NAMALWA (cell line): ENCODE data around the gene WARS2.

Experiments
- DNase-seq: peaks from one replicate; pipeline ENCODE4 v3.0.0-alpha.2; 2015; ENCODE audit warnings: low spot score

WARS2 gene

DNA sequence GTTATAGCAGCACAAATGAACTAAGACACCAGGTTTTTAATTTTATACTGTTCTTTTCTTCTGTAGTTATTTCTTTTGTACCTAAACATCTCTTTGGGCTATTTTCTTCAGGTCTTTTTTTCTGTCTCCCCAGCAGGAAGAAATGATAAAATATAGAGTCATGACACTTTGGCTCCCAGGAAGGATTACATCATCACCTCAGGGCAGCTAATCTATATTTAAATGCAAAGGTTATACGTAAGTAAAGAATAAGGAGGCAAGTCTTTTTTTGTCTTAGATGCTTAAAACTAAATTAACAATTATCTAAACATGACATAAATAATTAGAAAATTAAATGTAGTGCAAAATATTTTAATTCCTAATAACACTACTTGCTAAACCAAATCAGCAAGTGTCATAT lies 57.0 kb downstream of the WARS2 start:
- DNase-seq, result no peak

DNA sequence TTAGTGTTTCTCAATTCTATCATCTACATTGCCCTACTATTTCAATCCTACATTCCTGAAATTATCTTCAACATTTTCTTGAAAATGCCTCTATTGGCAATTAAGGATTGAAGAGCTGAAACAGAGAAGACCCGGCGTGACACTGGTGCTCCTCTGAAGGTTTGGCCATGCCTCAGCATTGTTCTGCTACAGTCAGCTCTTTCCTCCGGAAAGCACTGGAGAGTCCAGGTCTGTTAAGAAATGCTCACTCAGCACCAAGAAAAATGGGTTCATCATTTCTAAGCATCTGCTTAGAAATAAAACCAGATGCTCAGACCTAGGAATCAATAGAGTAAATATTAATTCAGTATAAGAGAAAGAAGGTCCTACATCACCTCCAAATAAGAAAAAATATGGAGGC lies 58.8 kb downstream of the WARS2 start:
- no peak for DNase-seq

DNA sequence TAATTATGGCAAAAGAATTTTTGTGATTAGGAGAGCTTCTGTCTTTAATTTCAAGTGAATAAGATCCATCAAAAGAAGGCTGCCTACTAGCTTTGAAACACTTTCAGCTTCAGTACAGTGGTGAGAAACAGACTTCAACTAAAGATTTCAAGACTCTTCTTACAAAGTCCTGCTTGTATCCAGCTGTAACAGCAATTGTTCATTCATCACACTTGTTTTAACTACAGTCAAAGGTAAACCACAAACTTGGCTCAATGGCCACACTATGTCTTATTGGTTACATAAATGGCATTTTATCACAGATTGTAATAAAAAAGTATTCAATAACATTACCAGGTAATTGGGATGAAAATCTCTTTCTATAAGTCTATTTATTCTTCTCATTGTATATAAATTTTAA lies 59.2 kb downstream of the WARS2 start:
- DNase-seq, result no peak

DNA sequence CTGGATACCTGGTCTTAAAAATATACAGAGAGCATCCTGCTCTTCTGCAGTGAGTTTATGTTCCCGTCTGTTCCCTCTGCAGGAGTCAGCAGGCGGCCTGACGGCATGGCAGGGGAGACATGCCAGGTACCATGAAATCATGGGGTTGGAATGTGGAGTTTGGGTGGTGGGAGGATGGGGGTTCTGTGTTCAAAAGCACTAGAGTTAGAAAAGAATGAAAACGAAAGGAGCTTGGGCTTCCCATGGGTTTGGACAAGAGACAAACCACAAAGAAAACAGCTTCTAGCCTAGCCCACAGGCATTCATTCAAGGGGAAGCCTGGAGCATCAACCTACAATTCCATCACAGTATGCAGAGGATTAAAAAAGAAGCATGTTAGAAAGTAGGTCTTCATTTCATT lies 59.9 kb downstream of the WARS2 start:
- DNase-seq, result no peak

DNA sequence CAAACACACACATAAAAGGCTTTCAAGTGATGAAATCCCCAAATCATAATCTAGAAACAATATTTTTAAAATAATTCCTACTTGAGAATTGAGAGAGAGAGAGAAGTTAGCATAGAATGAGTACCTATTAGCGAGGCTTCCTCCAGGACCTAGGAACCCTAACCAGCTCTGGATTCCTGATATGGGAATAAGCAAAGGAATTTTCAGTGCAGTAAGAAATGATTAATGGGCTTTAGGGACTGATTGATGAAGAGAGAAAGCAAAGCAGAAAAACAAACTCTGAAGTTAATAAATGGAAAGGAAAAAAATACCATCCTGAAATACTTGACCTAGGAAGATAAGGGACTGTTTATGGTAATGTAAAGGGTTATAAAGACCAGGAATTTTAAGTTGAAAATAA lies 60.6 kb downstream of the WARS2 start:
- DNase-seq, result no peak

DNA sequence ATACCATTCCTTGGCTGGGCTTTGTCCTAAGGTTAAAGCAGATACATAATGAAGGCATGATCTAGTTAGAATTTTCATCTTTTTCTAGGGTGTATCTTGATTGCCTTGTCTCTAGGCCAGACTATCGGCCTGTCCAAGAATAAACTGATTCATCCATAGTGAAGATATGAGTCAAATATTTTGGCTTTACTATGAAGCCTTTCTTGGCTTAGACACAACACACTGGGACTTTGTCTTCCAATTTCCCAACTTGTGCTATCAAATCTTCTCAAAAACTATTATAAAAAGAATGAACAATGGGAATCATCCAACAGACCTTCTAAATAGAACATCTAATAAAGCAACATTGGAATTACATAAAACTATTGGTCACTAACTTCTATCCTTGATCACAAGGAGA lies 64.8 kb downstream of the WARS2 start:
- DNase-seq, result no peak

DNA sequence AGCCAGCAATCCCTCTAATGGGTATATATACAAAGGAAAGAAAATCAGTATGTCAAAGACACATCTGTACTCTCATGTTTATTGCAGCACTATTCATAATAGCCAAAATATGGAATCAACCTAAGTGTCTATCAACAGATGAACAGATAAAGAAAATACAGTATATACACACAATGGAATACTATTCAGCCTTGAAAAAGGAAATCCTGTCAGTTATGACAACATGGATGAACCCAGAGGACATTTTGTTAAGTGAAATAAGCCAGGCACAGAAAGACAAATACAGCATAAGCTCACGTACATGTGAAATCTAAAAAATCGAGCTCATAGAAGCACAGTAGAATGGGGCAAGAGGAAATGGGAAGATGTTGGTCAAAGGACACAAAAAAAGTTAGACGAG lies 69.1 kb downstream of the WARS2 start:
- DNase-seq, result no peak

DNA sequence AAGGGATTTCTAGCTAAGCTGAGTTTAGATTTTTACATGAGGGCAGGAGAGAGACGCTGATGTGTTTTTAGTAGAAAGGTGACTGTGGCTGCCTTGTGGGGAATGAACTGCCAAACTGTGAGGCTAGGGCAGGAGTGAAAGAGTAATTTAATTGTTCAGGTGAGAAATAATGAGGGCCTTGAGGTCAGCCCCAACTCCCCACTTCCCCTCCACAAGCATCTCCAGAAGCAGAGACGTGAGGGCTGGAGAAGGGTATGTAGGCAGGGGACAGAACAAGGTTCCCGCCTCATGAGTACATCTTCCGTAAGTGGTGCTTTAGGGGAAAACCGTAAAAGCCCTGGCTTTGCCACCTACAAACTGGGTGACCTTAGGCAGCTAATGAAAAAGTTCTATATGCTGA lies 70.8 kb downstream of the WARS2 start:
- DNase-seq, result no peak

DNA sequence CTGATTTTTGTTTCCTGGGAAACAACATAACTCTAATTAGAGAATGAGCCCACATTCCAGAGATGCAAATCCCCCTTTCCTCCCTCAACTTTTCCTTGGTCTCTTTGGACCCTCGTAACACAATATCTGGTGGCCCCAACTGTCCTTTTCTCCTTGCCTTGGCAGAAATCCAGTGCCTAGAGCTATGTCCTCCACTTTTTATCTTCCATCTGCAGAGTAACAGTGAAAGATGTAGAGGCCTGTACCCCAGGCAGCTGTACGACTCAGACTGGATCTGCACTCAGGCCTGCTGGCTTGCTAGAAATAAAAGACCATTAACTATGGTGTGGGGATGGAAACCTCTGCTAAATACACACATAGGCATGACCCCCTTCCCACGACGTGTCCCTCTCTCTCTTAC lies 72.0 kb downstream of the WARS2 start:
- DNase-seq, result no peak

DNA sequence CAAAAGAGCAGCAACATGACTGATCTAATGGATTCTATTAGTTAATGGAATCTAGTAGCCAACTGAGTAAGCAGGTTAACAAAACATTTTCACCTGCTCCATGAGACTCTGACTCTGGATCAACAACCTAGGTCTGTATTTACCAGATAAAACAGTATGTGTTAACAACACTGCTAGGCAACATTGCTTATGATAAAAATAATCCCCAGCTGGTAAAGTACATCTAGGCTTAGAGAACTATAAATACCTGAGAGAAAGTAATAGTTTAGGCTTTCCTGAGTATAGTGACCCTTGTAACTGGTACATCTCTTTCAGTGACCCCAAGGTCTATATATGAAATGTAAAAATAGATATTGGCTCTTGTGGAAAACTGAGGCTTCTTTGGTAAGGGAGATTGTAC lies 78.8 kb downstream of the WARS2 start:
- no peak for DNase-seq

DNA sequence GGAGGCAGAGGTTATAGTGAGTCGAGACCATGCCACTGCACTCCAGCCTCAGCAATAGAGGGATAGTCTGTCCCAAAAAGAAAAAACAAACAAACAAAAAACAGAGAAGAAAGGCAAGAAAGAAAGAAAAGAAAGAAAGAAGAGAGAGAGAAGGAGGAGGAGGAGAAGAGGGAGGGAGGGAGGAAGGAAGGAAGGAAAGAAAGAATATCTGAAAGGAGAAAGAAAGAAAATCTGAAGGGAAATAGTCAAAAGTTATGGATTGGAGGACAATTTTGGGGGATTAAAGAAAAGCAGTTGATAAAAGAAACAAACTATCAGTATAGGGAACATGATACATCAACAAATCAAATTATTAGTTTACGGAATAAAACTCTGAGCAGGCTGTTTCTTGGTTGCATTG lies 84.9 kb downstream of the WARS2 start:
- DNase-seq, result no peak

DNA sequence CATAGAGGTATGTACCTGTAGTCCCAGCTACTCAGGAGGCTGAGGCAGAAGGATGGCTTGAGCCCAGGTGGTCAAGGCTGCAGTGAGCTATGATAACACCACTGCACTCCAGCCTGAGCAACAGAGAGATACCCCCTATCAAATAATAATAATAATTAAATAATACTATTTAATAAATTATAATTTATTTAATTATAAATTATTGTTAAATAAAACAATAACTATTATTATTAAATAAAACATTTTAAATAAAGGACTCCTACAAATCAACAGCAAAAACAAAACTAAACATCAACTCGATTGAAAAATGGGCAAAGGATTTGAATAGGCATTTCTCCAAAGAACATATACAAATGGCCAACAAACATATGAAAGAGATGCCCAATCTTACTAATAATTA lies 86.5 kb downstream of the WARS2 start:
- no peak for DNase-seq

DNA sequence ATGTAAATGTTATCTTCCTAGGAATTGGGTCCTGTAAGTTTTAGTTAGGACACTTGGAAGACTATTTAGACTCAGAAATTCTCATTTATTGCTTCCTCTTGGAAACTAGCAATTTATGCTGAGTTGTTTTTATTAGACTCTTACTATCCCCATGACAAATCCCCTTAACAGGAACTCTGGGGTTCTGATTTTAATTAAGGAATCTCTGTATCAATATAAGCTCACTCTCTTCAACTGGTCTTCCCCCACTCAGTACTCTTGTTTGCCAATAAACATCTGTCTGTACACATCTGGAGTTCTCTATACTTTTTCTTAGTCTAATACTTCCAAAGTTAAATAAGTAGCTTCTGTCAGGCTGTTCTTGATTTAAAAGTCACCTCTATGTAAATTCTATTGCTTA lies 88.2 kb downstream of the WARS2 start:
- DNase-seq, result no peak

DNA sequence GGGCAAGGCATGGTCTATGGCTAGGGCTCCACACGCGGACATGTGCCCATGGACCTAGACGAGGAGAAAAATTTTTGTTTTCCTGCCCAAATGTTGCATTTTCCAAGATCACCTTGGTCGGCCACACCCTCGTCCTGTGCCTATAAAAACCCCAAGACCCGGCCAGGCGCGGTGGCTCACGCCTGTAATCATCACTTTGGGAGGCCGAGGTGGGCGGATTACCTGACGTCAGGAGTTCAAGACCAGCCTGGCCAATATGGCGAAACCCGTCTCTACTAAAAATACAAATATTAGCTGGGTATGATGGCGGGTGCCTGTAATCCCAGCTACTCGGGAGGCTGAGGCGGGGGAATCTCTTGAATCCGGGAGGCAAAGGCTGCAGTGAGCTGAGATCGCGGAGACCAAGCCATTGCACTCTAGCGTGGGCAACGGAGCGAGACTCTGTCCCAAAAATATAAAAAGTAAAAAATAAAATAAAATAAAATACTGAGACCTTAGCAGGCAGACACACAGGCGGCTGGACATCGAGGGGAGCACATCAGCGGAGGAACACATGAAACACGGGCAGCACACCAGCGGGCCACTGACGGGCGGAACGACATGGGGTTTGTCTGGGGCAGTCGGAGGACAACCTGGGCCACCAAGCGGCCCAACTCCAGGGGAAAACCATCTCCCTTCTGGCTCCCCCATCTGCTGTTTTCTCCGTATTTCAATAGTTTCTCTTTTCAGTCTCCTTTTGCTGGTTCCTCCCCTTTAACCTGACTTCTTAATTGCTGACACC lies 91.6 kb downstream of the WARS2 start:
- DNase-seq, result no peak

DNA sequence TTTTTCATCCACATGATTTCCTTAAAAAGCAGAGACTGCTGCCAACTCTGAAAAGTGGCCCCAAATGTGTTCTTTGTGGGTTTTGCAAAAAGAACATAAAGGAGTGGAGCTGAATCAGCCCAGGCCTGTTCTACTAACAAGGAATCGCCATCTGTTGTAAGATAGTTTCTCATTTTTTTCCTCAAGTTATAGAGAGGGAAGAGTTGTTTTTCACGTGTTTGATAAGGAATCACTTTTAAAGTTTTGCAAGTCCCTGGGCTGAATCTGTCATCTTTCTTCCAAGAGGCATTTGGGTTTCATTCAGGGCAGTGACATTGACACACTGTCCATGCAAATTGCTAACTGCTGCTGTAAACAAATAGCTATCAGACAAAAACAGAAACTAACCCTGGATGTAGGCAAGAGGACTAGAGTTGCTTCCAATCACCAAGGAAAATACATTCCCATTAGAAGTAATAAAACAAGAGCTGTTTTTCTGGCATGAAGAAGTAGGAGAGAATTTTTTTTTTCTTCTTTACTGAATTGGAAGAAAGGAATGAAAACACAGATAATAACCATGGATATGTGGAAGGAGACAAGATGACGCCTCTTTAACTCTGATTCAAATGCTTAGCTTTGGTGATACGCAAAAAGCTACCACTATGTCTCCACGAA lies 93.5 kb downstream of the WARS2 start:
- no peak for DNase-seq

DNA sequence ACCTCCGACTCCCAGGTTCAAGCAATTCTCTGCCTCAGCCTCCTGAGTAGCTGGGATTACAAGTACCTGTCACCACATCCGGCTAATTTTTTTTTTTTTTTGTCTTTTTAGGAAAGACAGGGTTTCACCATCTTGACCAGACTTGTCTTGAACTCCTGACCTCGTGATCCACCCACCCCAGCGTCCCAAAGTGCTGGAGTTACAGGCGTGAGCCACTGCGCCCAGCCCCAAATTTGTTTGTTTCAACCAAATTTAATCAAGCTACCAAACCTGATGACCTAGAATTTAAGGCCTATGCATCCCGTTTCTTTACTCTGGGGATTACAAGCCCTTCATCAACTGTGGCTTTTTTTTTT lies 94.0 kb downstream of the WARS2 start:
- DNase-seq, result no peak

DNA sequence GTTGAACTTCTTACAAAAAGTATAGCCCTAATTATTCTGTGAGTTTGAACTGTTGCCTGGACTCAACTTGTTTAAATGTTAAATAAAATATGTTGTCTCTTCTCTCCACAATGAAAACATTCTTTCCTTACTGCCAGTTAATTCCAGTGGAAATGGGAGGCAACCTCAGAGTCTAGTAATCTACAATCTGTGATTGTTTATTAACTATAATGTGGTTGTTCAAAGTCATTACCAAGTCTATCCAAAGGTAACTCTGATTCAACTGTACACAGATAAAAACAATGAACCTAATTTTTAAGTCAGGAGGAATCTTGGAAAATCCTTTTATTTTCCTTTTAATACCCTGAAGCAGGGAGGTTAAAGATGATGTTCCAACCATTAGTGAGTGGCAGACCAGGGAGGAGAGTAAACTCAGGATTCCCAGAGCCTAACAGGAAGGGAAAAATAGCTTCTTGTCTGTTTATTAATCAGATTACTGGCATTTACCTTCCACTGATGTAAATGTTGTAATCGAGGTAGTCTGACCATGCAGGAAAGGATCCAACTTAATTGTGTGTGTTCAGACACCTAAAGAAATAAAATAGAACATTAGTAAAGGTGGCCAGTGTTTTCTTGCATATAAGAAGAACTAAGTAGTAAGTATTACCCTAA lies 95.2 kb downstream of the WARS2 start:
- no peak for DNase-seq

DNA sequence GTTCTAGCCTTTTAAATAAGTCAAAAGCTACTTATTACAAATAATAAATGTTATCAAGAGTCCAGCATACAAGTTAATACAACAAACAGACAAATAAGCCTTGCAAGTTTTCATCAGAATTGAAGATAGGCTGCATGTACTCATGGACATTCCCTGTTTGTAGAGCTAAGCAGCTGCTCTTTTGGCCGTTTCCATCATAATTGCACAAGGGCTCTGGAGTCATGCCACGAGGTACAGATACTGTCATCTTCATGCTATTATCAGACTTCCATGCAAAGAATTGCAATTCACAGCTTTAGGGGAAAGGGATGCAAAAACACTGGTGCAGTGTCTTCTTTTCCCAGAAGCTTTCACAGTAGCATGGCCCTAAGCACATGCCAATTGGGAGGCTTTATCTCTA lies 99.5 kb downstream of the WARS2 start:
- no peak for DNase-seq

DNA sequence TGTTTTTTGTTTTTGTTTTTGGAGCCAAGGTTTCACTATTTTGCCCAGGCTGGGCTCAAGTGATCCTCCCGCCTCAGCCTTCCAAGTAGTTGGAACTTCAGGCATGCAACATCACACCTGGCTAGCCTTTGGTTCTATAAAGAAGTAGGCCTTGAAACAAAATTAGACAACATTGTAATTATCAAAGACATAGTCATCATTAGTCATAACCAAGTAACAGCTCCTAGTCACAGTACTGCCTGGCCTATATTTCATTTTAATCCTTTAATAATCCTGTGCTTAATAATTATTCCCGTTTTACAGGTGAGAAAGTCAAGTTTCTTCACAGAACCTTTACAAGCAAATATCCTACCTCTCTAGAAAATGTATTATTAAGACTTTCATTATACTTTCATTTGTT lies 100.0 kb downstream of the WARS2 start:
- DNase-seq, result no peak

DNA sequence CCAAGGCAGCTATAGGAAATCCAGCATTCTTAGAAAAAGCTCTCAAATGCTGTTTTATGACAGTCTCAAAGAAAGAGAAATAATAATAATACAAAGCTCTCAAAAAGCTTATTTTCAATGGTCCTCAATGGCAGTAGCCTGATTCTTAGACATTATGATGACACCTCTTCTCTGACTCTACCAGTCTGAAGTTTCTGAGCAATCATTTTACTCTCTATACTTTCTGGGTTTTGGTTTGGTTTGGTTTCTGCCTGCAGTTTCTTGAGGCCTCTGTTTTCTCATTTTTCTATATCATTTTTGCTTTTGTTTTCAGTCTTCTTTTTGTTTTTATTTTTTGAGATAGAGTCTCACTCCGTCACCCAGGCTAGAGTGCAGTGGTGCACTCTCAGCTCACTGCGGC lies 102.1 kb downstream of the WARS2 start:
- DNase-seq, result no peak

DNA sequence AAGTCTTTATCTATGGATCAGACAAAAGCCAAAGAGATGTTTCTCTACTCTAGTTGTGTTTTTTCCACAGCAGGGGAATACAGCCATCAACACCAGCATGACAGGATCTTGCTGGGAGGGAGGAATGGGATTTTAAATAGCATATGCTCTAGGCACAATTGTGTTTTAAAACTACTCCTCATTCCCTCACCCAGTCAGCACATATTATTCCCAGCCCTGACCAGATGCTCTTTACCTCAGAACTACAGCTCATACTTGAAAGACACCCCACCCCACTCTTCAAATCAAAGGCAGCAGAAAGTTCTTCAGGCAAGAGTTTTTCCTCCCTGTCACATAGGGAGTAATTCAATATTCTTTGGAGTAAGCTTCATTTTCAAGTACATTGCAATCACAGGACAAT lies 106.1 kb downstream of the WARS2 start:
- no peak for DNase-seq

DNA sequence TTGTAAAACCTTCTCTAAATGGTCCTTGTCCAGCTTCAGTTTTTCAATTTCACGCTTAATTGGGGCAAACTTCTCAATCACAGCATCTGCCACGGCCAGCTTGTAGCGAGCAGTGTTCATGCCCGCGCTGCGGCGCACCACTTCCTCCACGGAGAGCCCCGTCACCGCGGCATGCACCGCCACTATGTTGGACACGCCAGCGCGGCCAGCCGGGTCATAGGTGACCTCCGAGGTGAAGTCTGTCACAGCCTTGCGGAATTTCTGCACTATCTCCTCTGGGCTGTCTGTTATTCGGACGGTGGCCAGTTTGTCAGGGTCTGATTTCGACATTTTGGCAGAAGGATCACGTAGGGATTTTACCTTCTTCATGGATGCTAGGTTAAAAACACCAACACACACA lies 107.5 kb downstream of the WARS2 start:
- no peak for DNase-seq

DNA sequence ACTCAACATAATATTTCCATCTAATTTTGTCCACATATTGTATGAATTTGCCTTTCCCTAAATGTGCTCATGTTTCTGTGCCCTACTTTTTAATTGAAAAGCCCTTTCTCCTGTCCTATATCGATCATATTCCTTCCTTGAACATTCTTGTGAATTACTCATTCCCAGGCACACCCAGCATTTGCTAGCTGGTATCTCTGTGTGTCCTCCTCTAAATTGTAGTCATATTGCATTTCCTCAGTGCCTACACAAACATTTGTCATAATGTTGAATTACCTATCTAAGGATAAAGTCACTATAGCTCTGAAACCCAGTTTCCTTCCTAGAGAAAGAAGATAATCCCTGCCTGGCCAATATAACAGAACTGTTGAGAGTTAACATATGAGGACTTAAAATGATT lies 112.7 kb downstream of the WARS2 start:
- DNase-seq, result no peak

DNA sequence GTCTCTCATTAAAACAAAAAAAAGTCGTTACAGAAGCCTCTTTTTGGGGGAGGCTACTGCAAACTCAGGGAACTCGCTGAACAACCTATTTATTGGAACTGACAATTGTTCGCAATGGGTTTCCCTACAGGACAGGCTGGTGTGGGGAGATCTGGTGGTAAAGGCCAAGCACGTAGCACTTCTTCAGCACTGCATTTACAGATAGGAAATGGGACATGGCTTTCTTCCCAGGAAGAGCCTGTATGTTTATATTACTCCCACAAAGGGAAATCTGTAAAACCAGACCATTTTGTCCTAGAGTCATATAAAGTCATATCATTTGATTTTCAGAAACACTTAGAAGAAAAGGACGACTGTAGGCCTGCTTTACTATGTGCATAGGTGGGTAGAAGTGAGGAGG lies 113.5 kb downstream of the WARS2 start:
- DNase-seq, result no peak
